HL-60 (cell line): ENCODE data around the gene CST9.
"Not testable (repeated sequence)": the region's sequence is repeated elsewhere in the genome, so short reads cannot be mapped to it uniquely, and the experiment has no call there.

Experiments
- DNase-seq, 2 experiments: peaks; one replicate each; pipeline ENCODE4 v3.0.0-alpha.2; 2010 to 2020; ENCODE audit warnings: low read depth in 1 of 2, low spot score in 1 of 2
- H3K27ac ChIP-seq: fragments of 250-450 bp; sonication (Bioruptor Pico); replicated peaks from 2 replicates; pipeline ENCODE4 v1.5.1; 2020; ENCODE audit warnings: mild to moderate bottlenecking, moderate library complexity
- H3K27me3 ChIP-seq: fragments of 250-450 bp; sonication (Bioruptor Pico); 2 replicates; pipeline ENCODE4 v1.5.1; 2021; ENCODE audit warnings: mild to moderate bottlenecking, moderate library complexity; ENCODE audit not compliant: insufficient read depth, poor library complexity, severe bottlenecking
- H3K4me3 ChIP-seq: replicated peaks from 2 replicates; pipeline ENCODE4 v1.5.1; 2011; ENCODE audit warnings: mild to moderate bottlenecking, control low read depth, low read length; ENCODE audit not compliant: insufficient read depth
- CTCF ChIP-seq: IDR thresholded peaks from one replicate; pipeline ENCODE4 v1.5.1; 2011; ENCODE audit warnings: low read length, control low read depth, inconsistent platforms; ENCODE audit not compliant: insufficient read depth
- GABPA ChIP-seq: IDR thresholded peaks from 2 replicates; pipeline ENCODE4 v1.6.1; 2012; ENCODE audit warnings: low read depth
- POLR2AphosphoS5 ChIP-seq: IDR thresholded peaks from 2 replicates; pipeline ENCODE4 v1.6.1; 2012; ENCODE audit warnings: low read depth
- REST ChIP-seq: IDR thresholded peaks from 2 replicates; pipeline ENCODE4 v1.6.1; 2012; ENCODE audit warnings: low read depth; ENCODE audit not compliant: insufficient replicate concordance
- SPI1 ChIP-seq: IDR thresholded peaks from 2 replicates; pipeline ENCODE4 v1.6.1; 2012; ENCODE audit warnings: low read depth, mild to moderate bottlenecking, borderline replicate concordance

The CST9 gene

GRCh38 chr20:23624324-23624691, 18.6 kb upstream of the CST9 start:
- H3K4me3 ChIP-seq: no peak overlapping the region
- no peak overlapping the region for H3K27ac ChIP-seq
- H3K27me3 ChIP-seq: no peaks in the 10 kb centered on the region
- no peak for DNase-seq
- TF ChIP-seq POLR2AphosphoS5 (no peak), GABPA (no peak), SPI1 (no peak), CTCF (no peak), REST (no peak)

- TF ChIP-seq SPI1 (no peak), REST (no peak), POLR2AphosphoS5 (no peak), CTCF (no peak), GABPA (no peak)
- no peak overlapping the region for H3K4me3 ChIP-seq
Measured at GRCh38 chr20:23623666-23624323, 18.1 kb upstream of the CST9 start.

GRCh38 chr20:23622839-23623343, 17.2 kb upstream of the CST9 start:
- H3K27me3 ChIP-seq: no peaks in the 10 kb centered on the region
- H3K27ac ChIP-seq: no peak overlapping the region
- DNase-seq: no peak
- peak overlapping the region; percentile 37 for H3K4me3 ChIP-seq
- TF ChIP-seq REST: no peak
- no peak for TF ChIP-seq POLR2AphosphoS5
- TF ChIP-seq CTCF: no peak
- TF ChIP-seq GABPA: no peak
- TF ChIP-seq SPI1: no peak

More at GRCh38 chr20:23623666-23624323, 18.1 kb upstream of the CST9 start:
- Histone ChIP-seq H3K27me3 (no peaks in the 10 kb centered on the region), H3K27ac (no peak overlapping the region)
- no peak for DNase-seq

- H3K27me3 ChIP-seq, DNase-seq, H3K4me3 ChIP-seq, H3K27ac ChIP-seq: not testable (repeated sequence)
Measured at GRCh38 chr20:23622401-23622800, 16.7 kb upstream of the CST9 start.

GRCh38 chr20:23620670-23621386, 15.1 kb upstream of the CST9 start:
- not testable (repeated sequence) for H3K27me3 ChIP-seq, H3K4me3 ChIP-seq, H3K27ac ChIP-seq, DNase-seq
